ENCODE measurements around the gene ANKRD63. TPM values are rescaled to one million over a fixed set of nuclear protein-coding genes. Genes with fewer than 3 reads are reported as not detected.

The ANKRD63 gene
- total and polyA plus RNA-seq, 2 of the 8 experiments (the other 6 are each of a cell fraction or from before 2014, with no cell fraction given): 0.18 to 0.26 TPM

DNA sequence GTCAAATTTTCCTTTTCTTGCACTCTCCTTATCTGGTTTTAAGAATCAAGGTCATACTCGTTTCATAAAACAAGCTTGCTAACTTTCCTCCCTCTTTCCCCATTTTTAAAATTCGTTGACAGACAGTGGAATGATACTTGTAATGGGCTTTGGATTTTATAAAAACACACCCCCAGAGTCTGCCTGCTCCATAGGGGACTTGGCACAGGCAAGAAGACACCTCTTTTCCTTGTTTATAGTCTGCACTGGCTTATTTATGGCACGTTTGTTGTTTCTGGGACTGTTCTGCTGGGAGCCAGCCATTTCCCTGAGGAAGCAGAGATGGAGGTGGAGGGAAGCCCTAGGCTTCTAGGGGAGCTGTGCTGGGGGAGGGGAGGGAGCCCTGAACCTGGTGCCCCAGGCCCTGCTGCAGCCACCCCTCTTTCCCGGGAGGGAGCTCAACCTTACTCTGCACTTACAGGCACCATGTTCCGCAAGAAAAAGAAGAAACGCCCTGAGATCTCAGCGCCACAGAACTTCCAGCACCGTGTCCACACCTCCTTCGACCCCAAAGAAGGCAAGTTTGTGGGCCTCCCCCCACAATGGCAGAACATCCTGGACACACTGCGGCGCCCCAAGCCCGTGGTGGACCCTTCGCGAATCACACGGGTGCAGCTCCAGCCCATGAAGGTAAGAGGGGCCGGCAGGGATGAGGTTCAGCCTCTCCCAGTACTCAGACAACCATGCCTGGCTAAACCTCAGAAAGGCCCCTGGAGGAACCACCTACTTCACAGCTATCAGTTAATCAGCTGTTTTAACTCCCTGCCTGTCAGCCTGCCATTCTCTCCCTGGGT is 18.3 kb downstream of the ANKRD63 start:
- Histone ChIP-seq H3K23me2 (ENCODE audit: low read depth, low read length) (no peaks in the 10 kb centered on the region), H3K4me2 (ENCODE audit: insufficient read depth in 1 of 2, low read depth in 2 of 2, low read length in 2 of 2) (no peak overlapping the region), H3K4me1 (replicated peaks in 1 of 4; ENCODE audit: control insufficient read depth in 3 of 4, insufficient read depth in 4 of 4, low read length in 3 of 4) (peaks cover 0 to 4% (median under 1%) of the 10 kb centered on the region in 4 experiments; a peak in 4 of 7 replicates), H2BK15ac (ENCODE audit: low read length) (no peak overlapping the region), H2AFZ (ENCODE audit: low read length) (no peak overlapping the region), H2BK12ac (ENCODE audit: low read depth, low read length) (no peak overlapping the region), H2BK20ac (ENCODE audit: low read length) (no peak overlapping the region), H3K4me3 (ENCODE audit: extremely low read depth in 1 of 4, insufficient read depth in 2 of 4, low read depth in 3 of 4, low read length in 4 of 4) (no peak overlapping the region), H4K91ac (replicated peaks; ENCODE audit: insufficient read length, low read length) (no peak overlapping the region), H3K36me3 (ENCODE audit: control insufficient read depth in 2 of 4, insufficient read depth in 4 of 4, low read length in 3 of 4) (peaks cover 0 to 6% (median 0%) of the 10 kb centered on the region in 4 experiments; a peak in 2 of 8 replicates), H4K20me1 (replicated peaks in 1 of 2; ENCODE audit: control insufficient read depth in 1 of 2, insufficient read depth in 2 of 2, low read length in 2 of 2) (no peaks in the 10 kb centered on the region), H3K4ac (replicated peaks; ENCODE audit: insufficient read length, low read depth, low read length) (peak overlapping the region; percentile 69), H2BK5ac (ENCODE audit: low read depth, low read length) (no peak overlapping the region), H4K5ac (ENCODE audit: insufficient read length, low read depth, low read length) (no peak overlapping the region), H3K56ac (replicated peaks; ENCODE audit: insufficient read length, low read depth, low read length) (no peak overlapping the region), H2BK120ac (replicated peaks; ENCODE audit: low read depth, low read length) (no peak overlapping the region), H3K79me2 (ENCODE audit: control insufficient read depth in 1 of 2, insufficient read depth in 2 of 2, low read length in 2 of 2) (no peaks in the 10 kb centered on the region), H4K8ac (ENCODE audit: extremely low read depth, insufficient read depth, low read length) (no peak overlapping the region), H3K9ac (replicated peaks in 1 of 4; ENCODE audit: extremely low read depth in 1 of 4, low read depth in 3 of 4, low read length in 3 of 4) (no peak overlapping the region), H3K27ac (ENCODE audit: low read depth, low read length) (no peak overlapping the region), H3K9me3 (ENCODE audit: insufficient read depth in 2 of 2, low read depth in 1 of 2, low read length in 1 of 2) (no peaks in the 10 kb centered on the region), H3K14ac (ENCODE audit: insufficient read length) (no peak overlapping the region), H3K18ac (ENCODE audit: extremely low read depth, low read length) (no peak overlapping the region), H3K27me3 (replicated peaks in 1 of 4; ENCODE audit: control insufficient read depth in 3 of 4, extremely low read depth in 1 of 4, insufficient read depth in 3 of 4, low read length in 3 of 4) (no peaks in the 10 kb centered on the region), H3K79me1 (ENCODE audit: low read depth, low read length) (no peaks in the 10 kb centered on the region), H2AK5ac (ENCODE audit: low read depth, low read length) (no peak overlapping the region), H3K23ac (ENCODE audit: insufficient read length) (no peak overlapping the region)
- DNase-seq (ENCODE audit: low read depth in 1 of 2, low spot score in 2 of 2) (no peak), FAIRE-seq (no peak)
- ChIA-PET POLR2A (ENCODE audit: partially characterized antibody) (interaction anchor here (1.2 to 2.9 kb wide), 5 partner anchors 12 to 34 kb away, joined by 4 to 13 read pairs (median 5); partner anchors contain the start of gene PAK6), CTCF (ENCODE audit: partially characterized antibody) (interaction anchor here (0.7 to 46.3 kb wide), 7 partner anchors 3 to 204 kb away, joined by 3 to 1340 read pairs (median 12); partner anchors contain the start of gene PAK6)
- 92% methylated on average over 16 of the region's 16 CpGs; no CpG with 5 or more reads in 1 of the 2 experiments for WGBS, 2 experiments (ENCODE audit: extremely low coverage in 1 of 2, insufficient coverage in 1 of 2, insufficient read length in 1 of 2, insufficient replicate concordance in 2 of 2, low coverage in 1 of 2, low lambda C conversion rate in 2 of 2, missing lambda C conversion rate in 1 of 2)
- TF ChIP-seq SRF (IDR thresholded peaks at IDR 0.05; ENCODE audit: low read depth, low read length): no peak
- no peak for TF ChIP-seq SP1 (IDR thresholded peaks at IDR 0.05; ENCODE audit: low read depth, low read length)
- TF ChIP-seq SUZ12 (IDR thresholded peaks at IDR 0.05; ENCODE audit: low read length): no peak
- TF ChIP-seq RBBP5 (IDR thresholded peaks at IDR 0.05; ENCODE audit: borderline replicate concordance, low read depth, low read length): no peak
- no peak for TF ChIP-seq ASH2L (IDR thresholded peaks at IDR 0.05; ENCODE audit: low read length)
- no peak for TF ChIP-seq FOSL1 (IDR thresholded peaks at IDR 0.05; ENCODE audit: insufficient read depth, low read depth, low read length)
- TF ChIP-seq EZH2 (IDR thresholded peaks at IDR 0.05; ENCODE audit: low read depth, low read length, severe bottlenecking): no peak
- TF ChIP-seq KDM4A (IDR thresholded peaks at IDR 0.05; ENCODE audit: low read depth, low read length, severe bottlenecking): no peak
- TF ChIP-seq POU5F1 (IDR thresholded peaks at IDR 0.05; ENCODE audit: low read depth, low read length): no peak
- TF ChIP-seq MAFK (IDR thresholded peaks at IDR 0.05; ENCODE audit: low read depth, low read length): no peak
- TF ChIP-seq EP300 (IDR thresholded peaks at IDR 0.05; ENCODE audit: borderline replicate concordance in 1 of 2, low read depth in 2 of 2, low read length in 2 of 2): no peak
- TF ChIP-seq CEBPB (IDR thresholded peaks at IDR 0.05; ENCODE audit: low read depth, low read length): no peak
- no peak for TF ChIP-seq JUND (IDR thresholded peaks at IDR 0.05; ENCODE audit: low read length)

All from H1 (cell line).